ENCODE data around the gene CWC27. TPM values are rescaled to one million over a fixed set of nuclear protein-coding genes. Genes with fewer than 3 reads are reported as not detected.

CWC27 gene
- total and polyA plus RNA-seq, 9 of the 15 experiments (the other 6 are each of a cell fraction or from before 2014, with no cell fraction given) = 19.7 to 49.3 (median 38.3) TPM

DNA sequence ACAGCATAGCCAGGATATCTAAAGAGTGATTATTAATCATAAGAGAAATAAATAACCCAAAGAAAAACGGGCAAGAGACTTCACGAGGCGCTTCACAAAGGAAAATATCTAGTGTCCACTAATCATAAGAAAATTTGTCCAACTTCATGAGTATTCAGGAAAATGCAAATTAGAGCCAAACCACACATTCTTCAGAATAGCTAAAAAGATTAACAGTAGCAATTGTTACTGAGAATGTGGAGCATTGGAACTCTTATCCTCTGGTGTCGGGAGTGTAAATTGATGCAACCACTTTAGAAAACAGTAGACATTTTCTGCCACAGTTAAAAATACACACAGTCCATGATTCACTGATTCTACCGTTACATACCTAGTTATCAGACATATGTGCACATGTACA, 145.7 kb downstream of the CWC27 start:
- FAIRE-seq (no peak), DNase-seq (ENCODE audit: extremely low read depth in 1 of 4, low spot score in 3 of 4) (no peak), ATAC-seq (no peak)
- BruUV-seq (replicated peaks) = no TSS peak
- Histone ChIP-seq H3K4me2 (ENCODE audit: insufficient read depth, low read length) (no peak overlapping the region), H3K9me1 (ENCODE audit: control insufficient read depth, insufficient read depth, low read length) (no peaks in the 10 kb centered on the region), H3K4me3 (no peak overlapping the region), H4K20me1 (replicated peaks; ENCODE audit: control insufficient read depth, insufficient read depth, low read length) (no peaks in the 10 kb centered on the region), H2AFZ (ENCODE audit: low read depth, low read length) (no peak overlapping the region), H3K27ac (ENCODE audit: extremely low read depth, low read depth, low read length) (no peak overlapping the region), H3K9ac (ENCODE audit: insufficient read depth in 1 of 2, low read depth in 2 of 2, low read length in 2 of 2) (no peak overlapping the region), H3K79me2 (ENCODE audit: control insufficient read depth, insufficient read depth, low read length) (no peaks in the 10 kb centered on the region), H3K4me1 (replicated peaks in 1 of 2; ENCODE audit: control insufficient read depth in 2 of 2, insufficient read depth in 2 of 2, low read length in 2 of 2) (no peaks in the 10 kb centered on the region), H3K27me3 (ENCODE audit: control insufficient read depth in 2 of 2, insufficient read depth in 2 of 2, low read length in 2 of 2) (no peaks in the 10 kb centered on the region), H3K36me3 (ENCODE audit: control insufficient read depth, insufficient read depth, low read length) (no peaks in the 10 kb centered on the region), H3K9me3 (replicated peaks; ENCODE audit: control insufficient read depth, insufficient read depth, low read depth, low read length) (no peaks in the 10 kb centered on the region)
- WGBS (ENCODE audit: insufficient coverage, low coverage, missing lambda C conversion rate) = 56% methylated on average over 5 of the region's 5 CpGs
- POLR2A ChIA-PET = no interaction called here
- intact Hi-C loops (cut with micrococcal nuclease) = no loop called here
- TF ChIP-seq, protein P1, sequence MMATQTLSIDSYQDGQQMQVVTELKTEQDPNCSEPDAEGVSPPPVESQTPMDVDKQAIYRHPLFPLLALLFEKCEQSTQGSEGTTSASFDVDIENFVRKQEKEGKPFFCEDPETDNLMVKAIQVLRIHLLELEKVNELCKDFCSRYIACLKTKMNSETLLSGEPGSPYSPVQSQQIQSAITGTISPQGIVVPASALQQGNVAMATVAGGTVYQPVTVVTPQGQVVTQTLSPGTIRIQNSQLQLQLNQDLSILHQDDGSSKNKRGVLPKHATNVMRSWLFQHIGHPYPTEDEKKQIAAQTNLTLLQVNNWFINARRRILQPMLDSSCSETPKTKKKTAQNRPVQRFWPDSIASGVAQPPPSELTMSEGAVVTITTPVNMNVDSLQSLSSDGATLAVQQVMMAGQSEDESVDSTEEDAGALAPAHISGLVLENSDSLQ (IDR thresholded peaks at IDR 0.05) = no peak
- TF ChIP-seq, protein P2, sequence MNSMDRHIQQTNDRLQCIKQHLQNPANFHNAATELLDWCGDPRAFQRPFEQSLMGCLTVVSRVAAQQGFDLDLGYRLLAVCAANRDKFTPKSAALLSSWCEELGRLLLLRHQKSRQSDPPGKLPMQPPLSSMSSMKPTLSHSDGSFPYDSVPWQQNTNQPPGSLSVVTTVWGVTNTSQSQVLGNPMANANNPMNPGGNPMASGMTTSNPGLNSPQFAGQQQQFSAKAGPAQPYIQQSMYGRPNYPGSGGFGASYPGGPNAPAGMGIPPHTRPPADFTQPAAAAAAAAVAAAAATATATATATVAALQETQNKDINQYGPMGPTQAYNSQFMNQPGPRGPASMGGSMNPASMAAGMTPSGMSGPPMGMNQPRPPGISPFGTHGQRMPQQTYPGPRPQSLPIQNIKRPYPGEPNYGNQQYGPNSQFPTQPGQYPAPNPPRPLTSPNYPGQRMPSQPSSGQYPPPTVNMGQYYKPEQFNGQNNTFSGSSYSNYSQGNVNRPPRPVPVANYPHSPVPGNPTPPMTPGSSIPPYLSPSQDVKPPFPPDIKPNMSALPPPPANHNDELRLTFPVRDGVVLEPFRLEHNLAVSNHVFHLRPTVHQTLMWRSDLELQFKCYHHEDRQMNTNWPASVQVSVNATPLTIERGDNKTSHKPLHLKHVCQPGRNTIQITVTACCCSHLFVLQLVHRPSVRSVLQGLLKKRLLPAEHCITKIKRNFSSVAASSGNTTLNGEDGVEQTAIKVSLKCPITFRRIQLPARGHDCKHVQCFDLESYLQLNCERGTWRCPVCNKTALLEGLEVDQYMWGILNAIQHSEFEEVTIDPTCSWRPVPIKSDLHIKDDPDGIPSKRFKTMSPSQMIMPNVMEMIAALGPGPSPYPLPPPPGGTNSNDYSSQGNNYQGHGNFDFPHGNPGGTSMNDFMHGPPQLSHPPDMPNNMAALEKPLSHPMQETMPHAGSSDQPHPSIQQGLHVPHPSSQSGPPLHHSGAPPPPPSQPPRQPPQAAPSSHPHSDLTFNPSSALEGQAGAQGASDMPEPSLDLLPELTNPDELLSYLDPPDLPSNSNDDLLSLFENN (IDR thresholded peaks at IDR 0.05; ENCODE audit: low read depth in 2 of 2, low read length in 2 of 2) = no peak
- in situ Hi-C loops (cut with MboI) = no loop called here
- CTCF ChIA-PET (ENCODE audit: low intra/inter-chr PET ratio) = no interaction called here

All from K562 (cell line).